Tracheal epithelial cell (primary cell): ENCODE results near the gene DPM3. TPM values are rescaled to one million over a fixed set of nuclear protein-coding genes. Genes with fewer than 3 reads are reported as not detected.

Experiments used
- total RNA-seq: library from RNA; depleted of rRNA; stranded (reverse); fragments of >200 nt; gene quantifications from 2 replicates; pipeline ENCODE4 v1.2.1, GENCODE V29; 2014

The DPM3 gene, protein sequence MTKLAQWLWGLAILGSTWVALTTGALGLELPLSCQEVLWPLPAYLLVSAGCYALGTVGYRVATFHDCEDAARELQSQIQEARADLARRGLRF
- total RNA-seq, result 7.5 and 22.9 TPM in 2 replicates

DNA sequence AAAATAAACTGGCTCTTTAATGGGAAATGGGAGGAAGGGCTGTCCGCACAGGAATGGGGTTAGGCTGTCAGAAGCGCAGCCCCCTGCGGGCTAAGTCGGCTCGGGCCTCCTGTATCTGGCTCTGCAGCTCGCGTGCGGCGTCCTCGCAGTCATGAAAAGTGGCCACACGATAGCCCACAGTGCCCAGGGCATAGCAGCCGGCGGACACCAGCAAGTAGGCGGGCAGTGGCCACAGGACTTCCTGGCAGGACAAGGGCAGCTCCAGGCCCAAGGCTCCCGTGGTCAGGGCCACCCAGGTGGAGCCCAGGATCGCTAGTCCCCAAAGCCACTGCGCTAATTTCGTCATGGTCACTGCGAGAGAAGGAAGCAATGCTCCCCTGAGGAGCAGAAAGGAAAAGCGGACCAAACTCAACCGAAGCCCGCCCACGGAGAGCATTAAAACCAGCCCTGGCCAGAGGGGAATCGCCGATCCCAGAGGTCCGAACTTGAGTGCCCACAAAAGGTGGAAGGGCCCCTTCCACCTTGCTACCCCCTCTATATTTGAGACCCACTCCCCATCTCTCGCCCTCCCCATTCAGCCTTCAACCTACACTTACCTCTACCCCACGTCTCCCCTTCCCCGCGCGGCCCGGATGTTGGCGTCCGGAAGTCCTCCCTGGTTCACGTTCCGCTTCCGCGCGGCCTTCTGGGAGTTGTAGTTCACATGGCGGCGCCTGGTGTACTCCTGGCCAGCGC is at the start of gene DPM3:
DPM3 (minus strand) TSS at position 637 of the 735 bp plus-strand sequence; CDS start at position 346, 291 bp downstream.

DNA sequence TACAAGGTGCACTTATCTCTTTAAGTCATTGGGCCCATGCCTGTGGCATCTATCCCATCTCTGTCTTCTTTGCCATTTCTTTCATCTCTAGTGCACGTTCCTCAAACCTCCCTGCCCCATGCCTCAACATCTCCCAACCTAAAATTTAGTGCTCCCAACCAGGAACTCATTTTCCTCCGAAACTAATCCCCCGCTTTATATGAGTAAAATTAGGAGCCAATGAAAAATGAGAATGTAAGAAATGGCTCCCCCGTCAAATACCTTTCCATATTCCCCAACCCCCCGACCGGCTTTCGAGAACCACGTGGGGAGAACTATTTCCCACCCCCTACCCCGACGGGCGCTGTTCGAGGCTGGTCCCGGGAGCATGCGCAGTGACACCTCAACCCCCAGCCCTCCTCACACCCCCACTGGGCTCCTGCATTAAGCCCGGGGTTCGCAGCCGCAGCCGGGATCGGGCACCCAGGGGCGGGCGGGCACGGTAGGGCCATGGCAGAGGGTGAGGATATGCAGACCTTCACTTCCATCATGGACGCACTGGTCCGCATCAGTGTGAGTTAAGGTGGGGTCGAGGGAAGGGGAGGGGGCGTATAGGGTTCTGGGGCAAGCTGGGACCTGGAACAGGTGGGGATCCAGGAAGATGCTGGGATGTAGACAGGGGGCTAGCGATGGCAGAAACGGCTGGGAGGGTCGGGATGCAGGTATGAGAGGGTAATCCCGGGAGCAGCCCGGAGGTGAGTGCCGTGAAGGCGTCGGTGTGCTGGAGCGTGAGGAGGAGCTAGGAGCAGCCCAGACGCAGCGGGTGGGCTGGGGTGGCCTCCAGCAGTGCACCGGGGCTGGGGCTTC is 33.4 kb upstream of the DPM3 start, which contains the start of gene TRIM46:
TRIM46 (plus strand) TSS at position 372 of the 846 bp plus-strand sequence; CDS start at position 490, 118 bp downstream.

DNA sequence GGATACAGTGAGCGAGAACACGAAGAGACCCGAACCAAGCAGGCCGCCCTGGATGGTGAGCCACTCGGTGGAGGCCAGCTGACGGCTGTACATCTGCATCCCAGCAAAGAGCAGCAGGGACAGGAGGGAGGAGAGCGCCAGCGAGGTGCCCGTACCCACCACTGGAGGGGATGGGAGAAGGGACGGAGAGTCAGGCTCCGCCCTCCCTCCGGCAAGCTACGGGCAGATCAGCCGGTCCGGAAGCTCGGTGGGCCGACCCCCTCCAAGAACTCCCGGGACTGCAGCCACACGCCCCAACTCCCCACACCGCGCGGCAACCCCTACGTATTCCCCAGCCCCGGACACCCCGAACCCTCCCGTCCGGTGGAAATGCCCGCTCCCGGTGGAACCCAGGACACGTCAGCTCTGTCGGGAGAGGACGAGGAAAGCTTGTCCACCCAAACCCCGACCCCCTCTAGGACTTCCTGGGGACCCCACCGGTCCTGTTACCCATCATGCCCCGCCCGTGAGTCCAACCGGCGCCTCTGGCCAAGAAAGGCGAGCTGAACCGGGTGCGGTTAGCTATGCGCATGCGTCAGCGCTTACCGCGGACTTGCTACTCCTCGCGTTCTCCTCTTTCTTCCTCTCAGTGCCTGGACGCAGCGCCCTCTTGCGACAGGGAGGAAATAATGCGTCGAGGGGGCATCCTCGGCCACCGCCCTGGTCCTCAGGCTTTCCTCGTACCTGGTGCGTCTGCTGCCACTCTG is 32.6 kb upstream of the DPM3 start, which contains the start of gene KRTCAP2:
KRTCAP2 (minus strand) TSS at position 573 of the 746 bp plus-strand sequence; CDS start at position 493, 80 bp downstream.

DNA sequence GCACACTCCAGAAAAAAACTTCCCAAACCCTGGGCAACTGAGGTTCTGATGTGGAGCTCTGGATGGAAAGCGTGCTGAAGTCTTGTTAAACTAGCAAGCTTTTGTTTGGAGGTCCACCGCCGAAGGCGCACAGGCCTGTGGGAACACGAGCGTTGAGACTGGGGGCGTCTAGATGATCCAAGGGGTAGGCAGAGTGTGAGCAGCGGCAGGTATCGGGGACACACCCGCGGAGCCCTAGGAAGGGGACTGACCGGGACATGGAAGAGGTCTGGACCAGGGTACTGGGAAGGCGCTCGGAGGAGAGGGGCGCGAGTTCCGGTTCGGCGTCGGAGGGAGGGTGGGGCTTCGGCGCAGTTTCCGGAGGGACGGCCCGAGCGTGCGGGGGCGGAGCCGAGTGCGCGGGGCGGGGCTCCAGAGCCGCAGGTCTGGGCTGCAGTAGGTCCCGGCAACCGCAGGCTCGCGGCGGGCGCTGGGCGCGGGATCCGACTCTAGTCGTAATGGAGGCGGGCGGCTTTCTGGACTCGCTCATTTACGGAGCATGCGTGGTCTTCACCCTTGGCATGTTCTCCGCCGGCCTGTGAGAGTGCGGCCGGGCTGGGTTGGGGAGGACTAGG is 4.8 kb downstream of the DPM3 start, which contains the start of gene SLC50A1:
SLC50A1 (plus strand) TSS at position 438 of the 614 bp plus-strand sequence; CDS start at position 498, 60 bp downstream.

DNA sequence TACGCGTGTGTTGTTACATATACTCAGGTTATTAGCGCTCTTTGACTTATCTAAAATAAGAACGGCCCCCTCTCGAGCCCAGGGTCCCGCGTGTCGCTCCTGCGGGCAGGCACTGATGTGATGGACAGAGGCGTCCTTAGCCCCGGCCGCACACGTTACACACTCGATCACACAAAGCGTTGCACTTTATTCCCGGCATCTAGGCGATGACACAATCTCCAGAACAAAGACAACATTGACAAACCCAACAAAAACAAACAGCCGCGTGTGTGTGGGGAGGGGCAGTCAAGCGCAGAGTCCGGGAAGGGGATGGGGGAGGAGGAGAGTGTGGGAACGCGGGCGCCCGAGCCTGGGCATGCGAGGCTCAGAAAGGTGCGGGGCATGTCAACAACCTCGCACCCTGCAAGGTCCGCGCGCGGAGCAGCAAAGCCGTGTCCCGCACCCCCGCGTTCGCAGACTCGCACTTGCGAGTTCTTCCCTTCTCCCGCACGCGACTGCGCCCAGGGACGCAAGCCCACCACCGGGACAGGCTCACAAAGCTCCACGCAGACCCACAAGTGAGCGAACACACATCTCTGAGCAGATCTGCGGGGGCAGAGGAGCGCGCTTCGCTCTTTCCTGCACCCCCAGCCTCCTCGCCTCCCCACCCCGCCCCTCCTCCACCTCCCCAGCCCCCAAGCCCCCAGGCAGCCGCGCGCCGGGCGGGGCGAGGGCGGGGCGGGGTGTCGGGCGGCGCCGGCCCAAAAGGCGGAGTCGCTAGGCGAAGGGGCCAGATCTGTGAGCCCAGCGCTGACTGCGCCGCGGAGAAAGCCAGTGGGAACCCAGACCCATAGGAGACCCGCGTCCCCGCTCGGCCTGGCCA is 13.0 kb downstream of the DPM3 start, which contains the start of gene EFNA1:
EFNA1 (plus strand) TSS at position 772 of the 862 bp plus-strand sequence. CDS start 102 bp downstream, outside the sequence.

Other genes with a start within 250 kb of the DPM3 start
- 5.3 and 7.5 TPM in 2 replicates for gene PMVK, start 203.8 kb downstream of the DPM3 start, total RNA-seq
- gene PBXIP1, start 184.4 kb downstream of the DPM3 start, total RNA-seq, result 34.5 and 46.0 TPM in 2 replicates
- gene PYGO2, start 178.7 kb downstream of the DPM3 start, total RNA-seq, result 11.6 and 14.5 TPM in 2 replicates
- 358 and 365 TPM in 2 replicates for gene SHC1, start 169.8 kb downstream of the DPM3 start, total RNA-seq
- gene CKS1B, start 165.8 kb downstream of the DPM3 start, total RNA-seq, result 67.6 and 80.5 TPM in 2 replicates
- 42.4 and 54.9 TPM in 2 replicates for gene FLAD1, start 157.2 kb downstream of the DPM3 start, total RNA-seq
- 0.72 TPM in 1 of 2 replicates, not detected in the other for gene LENEP, start 146.9 kb downstream of the DPM3 start, total RNA-seq
- 50.4 and 64.4 TPM in 2 replicates for gene ZBTB7B, start 137.7 kb downstream of the DPM3 start, total RNA-seq
- gene DCST2, start 106.8 kb downstream of the DPM3 start, total RNA-seq, result 0.64 TPM in 1 of 2 replicates, not detected in the other
- gene DCST1, start 106.7 kb downstream of the DPM3 start, total RNA-seq, result 0.21 TPM in 1 of 2 replicates, not detected in the other
- 257 and 285 TPM in 2 replicates for gene ADAM15, start 89.2 kb downstream of the DPM3 start, total RNA-seq
- 15.8 and 18.1 TPM in 2 replicates for gene EFNA4, start 76.8 kb downstream of the DPM3 start, total RNA-seq
- gene EFNA3, start 61.7 kb downstream of the DPM3 start, total RNA-seq, result 9.9 and 12.6 TPM in 2 replicates
- 44.8 and 111 TPM in 2 replicates for gene EFNA1, start 12.7 kb downstream of the DPM3 start, total RNA-seq
- 61.9 and 120 TPM in 2 replicates for gene SLC50A1, start 4.7 kb downstream of the DPM3 start, total RNA-seq
- gene KRTCAP2, start 32.8 kb upstream of the DPM3 start, total RNA-seq, result 96.9 and 107 TPM in 2 replicates
- gene TRIM46, start 33.3 kb upstream of the DPM3 start, total RNA-seq, result 0.85 and 3.4 TPM in 2 replicates
- gene THBS3, start 67.4 kb upstream of the DPM3 start, total RNA-seq, result 12.1 and 14.7 TPM in 2 replicates
- gene MTX1, start 68.2 kb upstream of the DPM3 start, total RNA-seq, result 52.2 and 86.3 TPM in 2 replicates
- 5.8 and 10.7 TPM in 2 replicates for gene ENTREP3, start 115.0 kb upstream of the DPM3 start, total RNA-seq
- 30.4 and 44.5 TPM in 2 replicates for gene SCAMP3, start 121.8 kb upstream of the DPM3 start, total RNA-seq
- gene CLK2, start 133.0 kb upstream of the DPM3 start, total RNA-seq, result 12.6 and 16.4 TPM in 2 replicates
- 0.43 and 0.72 TPM in 2 replicates for gene HCN3, start 136.9 kb upstream of the DPM3 start, total RNA-seq
- gene PKLR, start 160.9 kb upstream of the DPM3 start, total RNA-seq, result 0.24 TPM in 1 of 2 replicates, not detected in the other
- 183 and 331 TPM in 2 replicates for gene FDPS, start 168.3 kb upstream of the DPM3 start, total RNA-seq
- gene RUSC1, start 180.4 kb upstream of the DPM3 start, total RNA-seq, result 18.6 and 24.1 TPM in 2 replicates